HG03045 (cell line): Measurements from ENCODE around the gene PKIG.
"Not testable (repeated sequence)": the region's sequence is repeated elsewhere in the genome, so short reads cannot be mapped to it uniquely, and the experiment has no call there.

Experiments
- ATAC-seq: cut with Tn5 transposase; IDR thresholded peaks from one replicate; pipeline ENCODE4 v1.9.1; 2021; ENCODE audit warnings: mild to moderate bottlenecking, moderate library complexity; ENCODE audit not compliant: unreplicated experiment

PKIG gene

DNA sequence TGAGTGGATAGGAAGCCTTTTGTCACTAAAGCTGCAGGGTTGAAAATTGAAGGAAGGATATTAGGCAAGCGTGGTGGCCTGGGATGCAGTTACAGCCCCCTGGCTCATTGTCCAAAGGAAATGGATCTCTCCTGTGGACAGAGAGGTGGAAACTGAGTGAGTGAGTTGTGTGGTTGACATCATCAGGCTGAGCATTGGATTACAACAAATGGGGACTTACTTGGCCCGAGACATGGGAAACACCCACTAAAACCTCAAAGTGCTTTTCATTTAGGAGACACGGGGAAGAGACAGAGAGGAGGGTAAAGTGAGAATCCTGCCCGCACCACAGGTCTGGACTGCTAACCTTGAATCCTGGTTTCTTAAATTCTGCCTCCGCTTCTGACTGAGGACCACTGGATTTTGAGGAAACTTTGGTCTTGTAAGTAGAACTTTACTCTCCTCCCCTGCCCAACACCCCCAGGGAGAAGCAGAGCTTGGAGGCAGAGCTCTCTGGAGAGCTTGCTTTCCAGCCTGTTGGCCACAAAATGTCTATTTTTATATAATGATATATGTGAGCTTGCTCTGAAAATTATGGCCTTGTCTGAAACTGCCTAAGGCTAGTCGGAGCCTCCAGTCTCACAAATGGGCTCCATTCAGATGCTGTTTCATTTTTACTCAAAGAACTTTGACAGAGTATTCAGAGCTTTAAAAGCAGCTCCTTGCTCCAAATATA lies at the start of gene PKIG:
Gene PKIG, plus strand, starts transcription at position 269 of the 715 bp plus-strand sequence. CDS start 31,978 bp downstream, outside the sequence.
- ATAC-seq = no peak

DNA sequence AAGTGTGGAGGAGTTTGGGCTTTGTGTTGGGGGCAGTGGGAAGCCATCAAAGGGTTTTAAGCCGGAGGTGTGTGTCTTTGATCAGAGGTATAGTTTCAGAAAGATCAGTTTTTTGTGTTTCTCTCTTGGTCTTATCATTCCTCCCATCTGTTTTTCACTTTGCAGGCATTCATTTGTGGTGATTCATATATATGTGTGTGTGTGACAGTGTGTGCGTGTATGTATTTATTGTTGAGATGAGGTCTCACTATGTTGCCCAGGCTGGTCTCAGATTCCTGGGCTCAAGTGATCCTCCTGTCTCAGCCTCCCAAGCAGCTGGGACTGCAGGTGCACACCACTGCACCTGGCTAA lies 49.4 kb upstream of the PKIG start:
- ATAC-seq = no peak

DNA sequence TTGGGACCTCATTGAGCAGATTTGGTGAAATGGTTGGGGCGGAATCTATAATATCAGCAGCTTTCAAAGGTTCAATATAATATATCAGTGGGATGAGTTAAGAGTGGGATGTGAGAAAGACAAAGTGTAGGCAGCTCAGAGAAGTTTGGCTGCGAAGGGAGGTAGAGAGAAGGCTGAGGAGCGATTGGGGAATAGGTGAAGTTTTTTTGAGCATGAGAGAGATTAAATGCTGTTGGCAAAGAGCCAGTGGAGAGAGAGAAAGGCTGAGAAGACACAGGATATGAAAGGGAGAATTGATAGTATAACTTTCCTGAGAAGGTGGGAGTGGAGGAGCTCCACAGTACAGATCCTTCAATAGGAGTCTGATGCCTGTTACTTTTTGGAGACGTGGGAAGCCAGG lies 48.5 kb upstream of the PKIG start:
- no peak for ATAC-seq

DNA sequence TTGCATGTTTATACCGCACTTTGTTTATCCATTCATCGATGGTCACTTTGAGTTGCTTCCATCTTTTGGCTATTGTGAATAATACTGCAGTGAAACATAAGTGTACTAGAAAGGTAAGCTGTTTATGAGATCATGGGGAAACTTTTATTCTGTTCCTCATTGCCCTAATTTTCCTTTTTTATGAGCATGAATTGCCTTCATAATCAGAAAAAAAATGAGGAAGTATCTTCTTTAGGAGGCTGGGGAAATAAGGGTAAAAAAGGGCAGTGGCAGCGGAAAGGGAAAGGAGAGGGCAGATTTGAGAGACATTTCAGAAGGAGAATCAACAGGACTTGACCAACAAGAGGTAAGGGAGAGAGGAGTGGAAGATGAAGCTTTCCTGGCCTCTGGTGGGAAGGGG lies 46.2 kb upstream of the PKIG start:
- ATAC-seq = no peak

DNA sequence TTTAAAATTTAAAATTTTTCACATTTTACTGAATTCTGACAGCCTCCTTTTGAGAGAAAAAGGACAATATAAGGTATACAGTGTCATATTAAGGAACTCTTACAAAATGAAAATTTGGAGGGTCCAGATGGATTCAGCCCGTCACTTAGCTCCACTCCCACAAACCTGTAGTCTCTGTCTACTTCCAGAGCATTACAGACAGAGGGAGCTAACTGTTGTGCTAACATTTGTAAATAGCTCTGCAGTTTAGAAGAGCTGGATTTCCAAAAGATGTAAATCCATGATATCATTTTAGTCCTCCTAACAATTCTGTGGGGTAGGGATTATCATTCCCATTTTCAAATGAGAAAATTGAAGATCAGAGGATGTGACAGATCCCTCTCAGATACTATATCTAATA lies 44.4 kb upstream of the PKIG start:
- no peak for ATAC-seq

DNA sequence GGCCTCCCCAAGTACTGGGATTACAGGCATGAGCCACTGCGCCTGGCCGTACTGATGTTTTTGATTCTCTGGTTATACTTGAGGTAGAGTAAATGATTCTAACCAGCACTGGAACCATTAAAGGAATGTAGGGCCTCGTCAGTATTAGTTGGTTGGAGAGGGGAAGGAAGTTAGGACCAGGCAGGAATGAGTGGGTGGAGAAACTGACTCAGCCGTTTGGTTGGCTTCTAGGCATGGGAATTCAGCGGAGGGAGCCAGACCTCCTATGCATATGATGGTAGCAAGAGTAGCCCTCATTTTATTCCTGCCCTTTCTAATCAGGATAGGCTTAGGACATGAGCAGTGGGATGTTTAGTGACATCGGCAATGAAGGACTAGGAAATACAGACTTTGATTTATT lies 41.5 kb upstream of the PKIG start:
- ATAC-seq = no peak

DNA sequence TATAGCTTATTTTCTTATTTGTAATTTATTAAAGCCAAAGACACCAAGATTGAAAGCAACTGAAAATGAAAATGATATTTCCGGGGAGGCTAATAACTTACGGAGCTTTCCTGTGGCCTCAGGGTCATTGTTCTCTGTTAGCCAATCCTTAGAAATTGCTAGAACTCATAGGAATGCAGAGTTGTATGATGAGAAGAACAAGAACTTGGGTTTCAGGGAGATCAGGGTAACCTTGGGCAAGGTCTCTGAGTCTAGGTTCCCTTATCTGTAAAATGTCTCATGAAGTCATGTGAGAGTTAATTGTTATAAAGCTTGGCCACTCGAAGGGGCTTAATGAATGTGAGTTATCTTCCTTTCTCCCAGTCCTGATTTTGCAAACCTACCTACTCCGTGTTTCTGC lies 40.4 kb upstream of the PKIG start:
- ATAC-seq = no peak

DNA sequence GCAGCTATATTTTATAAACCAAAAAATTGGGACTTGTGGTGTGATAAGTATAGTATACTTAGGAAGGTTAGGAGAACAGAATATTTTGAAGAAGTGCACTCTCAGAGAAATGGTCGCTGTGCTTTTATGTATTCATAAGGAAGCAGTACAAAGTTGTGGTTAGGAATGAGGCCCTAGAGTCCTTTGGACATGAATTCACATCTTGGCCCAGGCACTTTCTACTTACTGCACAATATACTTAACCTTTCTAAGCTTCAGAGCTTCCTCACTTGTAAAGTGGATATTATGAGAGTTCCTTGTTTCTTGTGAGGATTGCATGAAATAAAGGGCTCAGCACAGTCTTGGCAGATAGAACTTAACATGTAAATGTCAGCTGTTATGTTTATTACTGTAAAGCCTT lies 39.5 kb upstream of the PKIG start:
- ATAC-seq = no peak

DNA sequence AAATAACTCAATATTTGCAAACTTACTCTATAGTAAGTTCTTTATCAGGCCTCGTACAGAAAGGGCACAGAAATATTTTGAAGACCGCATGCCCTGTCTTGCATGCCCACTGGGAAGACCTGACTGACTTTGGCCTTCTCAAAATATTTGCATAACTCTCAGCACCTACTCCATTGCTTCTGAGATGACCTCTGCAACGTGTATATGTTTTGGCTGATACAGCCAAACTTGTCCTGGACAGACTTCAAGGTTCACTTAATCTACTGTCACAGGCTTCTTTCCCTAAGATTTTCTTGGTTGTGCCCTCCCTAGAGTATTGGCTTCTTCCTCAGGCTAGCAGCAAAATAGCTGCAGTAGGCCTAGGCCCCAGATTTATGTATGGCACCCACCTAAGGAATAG lies 39.0 kb upstream of the PKIG start:
- no peak for ATAC-seq

DNA sequence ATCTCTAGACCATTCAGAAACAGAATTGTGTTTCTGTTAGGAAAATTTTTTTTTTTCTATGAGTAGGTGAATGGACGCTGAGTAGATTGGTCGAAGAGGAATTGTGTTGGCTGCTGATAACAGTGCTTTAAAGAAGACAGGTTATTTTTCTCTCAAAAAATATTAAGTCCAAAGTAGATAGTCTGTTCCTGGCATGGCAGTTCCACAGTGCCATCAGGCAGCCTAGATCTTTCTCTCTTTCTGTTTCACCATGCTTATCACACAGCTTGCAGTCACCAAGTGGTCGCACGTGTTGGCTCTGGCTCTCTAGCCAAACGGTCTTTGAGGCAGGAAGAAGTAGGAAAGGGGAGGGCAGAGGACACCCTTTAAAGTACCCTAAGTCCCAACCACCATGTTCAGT lies 38.1 kb upstream of the PKIG start:
- no peak for ATAC-seq

DNA sequence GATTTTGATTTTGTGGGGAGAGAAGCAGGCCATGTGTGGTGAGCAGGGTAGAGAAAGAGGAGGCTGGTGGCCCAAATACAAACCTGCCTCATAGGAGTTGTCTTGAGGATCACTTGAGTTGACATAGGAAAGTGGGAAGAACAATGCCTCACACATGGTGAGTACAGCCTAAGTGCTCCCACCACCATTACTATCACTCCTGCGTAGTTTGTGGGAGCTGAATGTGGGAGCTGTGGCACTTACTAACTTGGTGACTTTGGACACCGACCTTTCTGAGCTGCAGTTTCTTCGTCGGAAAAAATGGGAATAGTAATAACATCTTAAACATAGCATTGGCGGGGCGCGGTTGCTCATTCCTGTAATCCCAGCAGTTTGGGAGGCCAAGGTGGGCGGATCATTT lies 35.0 kb upstream of the PKIG start:
- no peak for ATAC-seq

DNA sequence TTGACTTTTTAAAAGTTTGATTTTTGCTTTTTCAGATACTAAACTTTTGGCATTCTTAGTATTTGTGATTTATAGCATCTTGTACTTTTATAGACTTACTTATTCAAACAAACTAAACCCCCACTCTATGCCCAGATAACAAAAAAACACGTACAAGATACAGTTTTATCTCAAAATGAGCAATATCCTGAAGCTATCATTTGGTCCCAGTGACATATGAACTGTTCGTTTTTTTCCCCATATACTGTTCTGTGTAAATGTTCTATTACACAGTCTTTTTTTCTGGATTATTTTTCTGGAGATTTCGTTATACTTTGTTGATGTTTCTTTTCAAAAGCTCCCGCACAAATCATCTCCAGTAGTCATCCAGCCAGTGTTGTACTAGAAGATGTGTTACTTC lies 33.3 kb upstream of the PKIG start:
- ATAC-seq = no peak

DNA sequence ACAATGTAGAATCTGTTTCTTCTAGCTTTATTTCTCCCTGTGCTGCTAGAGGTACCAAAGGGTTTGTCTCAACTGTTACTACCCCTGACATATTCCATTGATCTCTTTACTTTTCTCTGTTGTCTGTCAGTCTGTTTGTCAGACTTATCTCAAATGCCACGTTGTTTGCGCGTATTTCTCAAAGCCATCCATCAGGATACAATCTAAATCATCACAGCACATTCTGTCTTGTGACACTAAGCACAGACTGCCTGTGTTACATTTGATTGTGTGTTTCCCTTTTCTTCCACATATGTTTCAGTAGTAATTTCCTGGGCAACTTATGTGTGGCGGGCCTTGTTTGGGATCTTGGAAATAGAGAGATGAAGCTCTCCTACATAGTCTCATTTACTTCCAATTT lies 30.3 kb upstream of the PKIG start:
- no peak for ATAC-seq

DNA sequence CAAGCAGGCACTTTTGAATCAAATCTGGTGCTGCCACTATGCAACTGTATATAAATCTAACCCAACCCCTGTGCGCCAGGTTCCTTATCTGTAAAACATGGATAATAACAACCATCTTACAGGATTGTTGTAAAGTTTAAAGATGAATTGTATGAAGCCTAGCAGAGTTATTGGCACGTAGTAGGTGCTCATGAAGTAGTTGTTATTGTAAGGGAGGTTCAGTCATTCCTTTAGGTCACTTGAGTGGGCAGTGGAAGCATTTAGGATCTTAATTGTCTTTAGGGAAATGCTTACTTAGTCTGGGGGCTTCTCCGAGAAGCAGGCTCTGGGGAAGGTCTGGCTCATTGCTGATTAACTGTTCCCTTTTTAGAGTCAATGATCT lies 29.8 kb upstream of the PKIG start:
- no peak for ATAC-seq

DNA sequence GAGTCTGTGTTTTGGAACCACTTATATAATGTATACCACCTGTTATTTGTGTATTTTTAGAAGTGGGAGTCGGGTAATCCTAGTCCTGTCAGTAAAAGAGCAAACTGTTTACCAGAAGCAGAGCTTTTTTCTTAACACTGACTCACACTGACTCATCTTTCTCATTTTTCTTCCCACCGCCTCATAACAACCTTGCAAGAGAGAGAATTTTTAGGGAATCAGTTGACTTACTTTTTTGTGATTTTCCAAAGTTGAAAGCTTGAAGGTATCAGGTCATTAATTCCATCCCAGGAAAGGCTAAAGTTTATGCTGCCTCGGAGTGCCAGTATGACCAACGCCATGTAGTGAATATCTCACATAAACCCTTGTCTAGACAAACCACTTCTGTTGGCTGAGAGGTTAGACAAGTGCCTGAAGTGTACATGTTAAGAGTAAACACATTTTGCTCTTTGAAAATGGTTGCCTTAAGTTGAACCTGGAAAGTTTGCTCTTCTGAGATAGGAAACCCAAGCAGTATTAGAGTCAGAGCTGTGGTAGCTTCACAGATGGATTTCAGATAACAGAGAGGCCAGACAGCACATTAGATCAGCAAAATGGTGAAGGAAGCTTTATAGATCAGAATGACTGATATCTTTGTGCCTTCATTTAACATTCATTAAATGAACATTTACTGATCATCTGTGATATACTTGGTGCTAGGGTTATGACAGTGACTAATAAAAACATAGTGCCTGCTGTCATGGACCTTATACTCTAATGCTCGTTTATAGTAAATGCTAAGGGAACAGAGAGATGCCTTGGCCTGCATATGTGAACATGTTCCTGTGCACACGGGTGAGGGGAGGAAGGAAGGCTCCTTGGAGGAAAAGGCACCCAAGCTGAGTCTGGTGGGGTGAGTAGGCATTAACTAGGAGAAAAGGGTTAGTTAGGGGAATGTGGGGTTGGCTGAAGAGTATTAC lies 29.1 kb upstream of the PKIG start:
- no peak for ATAC-seq

DNA sequence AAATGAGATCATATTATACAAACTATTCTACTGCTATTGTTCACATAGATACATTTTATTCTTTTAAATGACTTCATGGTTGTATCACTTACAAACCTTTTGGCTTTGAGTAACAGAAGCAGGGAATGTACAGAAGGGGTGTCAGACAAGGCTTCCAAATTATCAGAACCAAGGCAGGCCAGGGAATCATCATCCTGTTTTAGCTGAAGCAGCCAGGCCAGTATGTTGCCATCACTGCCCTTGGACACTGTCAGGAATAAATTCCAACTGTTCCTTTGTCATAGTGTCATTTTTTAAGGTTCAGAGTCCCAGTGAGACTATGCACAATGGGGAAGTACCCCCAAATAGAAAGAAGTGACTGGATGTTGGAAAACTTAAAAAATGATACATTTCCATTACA lies 23.1 kb upstream of the PKIG start:
- ATAC-seq = no peak

DNA sequence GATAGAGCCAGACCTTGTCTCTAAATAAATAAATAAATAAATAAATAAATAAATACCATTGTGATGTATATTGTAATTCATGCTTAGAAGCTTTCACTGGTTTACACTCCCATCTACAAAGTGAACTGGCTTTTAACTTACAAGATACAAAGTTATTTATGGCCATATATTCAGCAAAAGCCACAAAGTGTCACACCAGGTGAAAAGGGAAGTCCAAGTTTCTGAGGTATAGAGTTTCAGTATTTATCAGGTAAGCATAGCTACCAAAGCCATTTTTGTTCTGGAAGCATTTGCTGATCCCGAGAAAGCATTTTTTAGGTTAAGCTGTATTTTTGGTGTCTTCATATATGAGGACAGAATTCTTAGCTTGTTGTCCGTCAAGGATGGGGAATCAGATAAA lies 22.1 kb upstream of the PKIG start:
- ATAC-seq = no peak

DNA sequence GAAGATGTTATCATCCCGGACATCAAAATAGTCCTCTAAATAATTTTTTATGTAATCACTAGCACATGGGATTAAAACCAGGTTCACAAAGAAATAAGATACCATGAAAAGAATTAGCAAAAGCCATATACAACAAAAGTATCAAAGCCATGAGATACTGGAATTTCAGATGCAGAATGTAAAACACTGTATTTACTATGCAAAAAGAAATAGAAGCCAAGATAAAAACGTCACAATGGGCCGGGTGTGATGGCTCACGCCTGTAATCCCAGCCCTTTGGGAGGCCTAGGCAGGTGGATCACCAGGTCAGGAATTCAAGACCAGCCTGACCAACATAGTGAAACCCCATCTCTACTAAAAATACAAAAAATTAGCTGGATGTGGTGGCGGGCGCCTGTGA lies 21.6 kb upstream of the PKIG start:
- ATAC-seq = not testable (repeated sequence)

DNA sequence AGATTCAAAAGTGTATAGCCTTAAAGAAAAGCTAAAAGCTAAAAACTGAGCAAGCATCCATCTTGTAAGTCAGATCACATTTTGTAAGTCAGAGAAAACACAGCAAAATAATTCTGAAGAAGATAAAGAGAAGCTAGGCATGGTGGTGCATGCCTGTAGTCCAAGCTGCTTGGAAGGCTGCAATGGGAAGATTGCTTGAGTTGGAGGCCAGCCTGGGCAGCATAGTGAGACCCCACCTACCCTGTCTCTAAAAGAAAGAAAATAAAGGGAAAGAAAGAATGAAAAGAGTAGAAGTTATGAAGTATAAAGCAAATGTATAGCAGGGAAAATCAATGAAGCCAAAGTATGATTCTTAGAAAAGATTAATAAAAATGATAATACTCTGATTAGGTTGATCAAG lies 20.5 kb upstream of the PKIG start:
- no peak for ATAC-seq

DNA sequence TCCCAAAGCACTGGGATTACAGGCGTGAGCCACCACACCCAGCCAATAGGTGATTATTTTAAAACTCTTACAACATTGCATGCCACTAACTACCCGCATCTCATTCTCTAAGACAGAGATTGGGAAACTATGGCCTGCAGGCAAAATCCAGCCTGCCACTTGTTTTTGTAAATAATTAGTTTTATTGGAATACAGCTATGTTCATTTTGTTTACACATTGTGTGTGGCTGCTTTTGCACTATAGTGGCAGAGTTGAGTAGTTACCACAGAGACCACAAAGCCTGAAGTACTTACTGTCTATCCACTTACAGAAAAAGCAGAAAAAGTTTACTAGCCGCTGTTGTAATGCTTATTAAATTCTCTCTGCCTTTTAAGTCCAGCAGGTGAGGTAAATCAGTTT lies 16.4 kb upstream of the PKIG start:
- no peak for ATAC-seq

DNA sequence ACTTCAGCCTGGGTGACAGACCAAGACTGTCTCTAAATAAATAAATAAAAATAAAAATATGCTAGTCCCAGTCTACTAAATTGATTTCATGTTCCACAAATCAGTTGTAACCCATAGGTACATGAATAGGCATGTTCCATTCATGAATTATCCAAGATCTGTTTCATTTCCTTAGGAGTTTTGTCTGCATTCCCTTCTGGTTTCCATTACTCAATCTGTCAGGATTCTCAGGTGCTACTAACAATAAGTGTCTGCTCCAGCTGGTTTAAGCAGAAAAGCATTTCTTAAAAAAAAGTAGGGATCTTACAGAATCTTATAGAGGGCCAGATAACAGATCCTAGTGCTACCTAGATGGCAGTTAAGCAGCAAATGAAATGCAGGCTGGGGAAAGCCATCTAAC lies 15.6 kb upstream of the PKIG start:
- ATAC-seq = no peak

DNA sequence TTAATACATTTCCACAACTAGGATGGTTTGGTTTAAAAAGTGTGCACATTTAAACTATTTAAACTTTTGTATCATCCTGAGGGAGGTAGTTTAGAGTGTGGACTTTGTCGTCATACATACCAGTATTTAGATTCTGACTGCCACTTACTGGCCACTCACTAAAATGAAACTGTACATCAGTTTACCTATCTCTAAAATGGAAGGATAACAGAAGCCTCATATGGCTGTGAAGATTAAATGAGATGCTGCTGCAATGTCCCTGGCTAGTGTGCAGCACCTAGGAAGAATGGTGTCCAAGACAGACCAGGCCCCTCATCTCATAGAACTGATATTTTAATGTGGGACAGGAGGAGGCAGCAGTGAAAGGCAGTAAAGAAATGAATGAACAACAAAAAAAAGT lies 12.0 kb upstream of the PKIG start:
- no peak for ATAC-seq
